ENCODE measurements around the gene DDX47.

DNA sequence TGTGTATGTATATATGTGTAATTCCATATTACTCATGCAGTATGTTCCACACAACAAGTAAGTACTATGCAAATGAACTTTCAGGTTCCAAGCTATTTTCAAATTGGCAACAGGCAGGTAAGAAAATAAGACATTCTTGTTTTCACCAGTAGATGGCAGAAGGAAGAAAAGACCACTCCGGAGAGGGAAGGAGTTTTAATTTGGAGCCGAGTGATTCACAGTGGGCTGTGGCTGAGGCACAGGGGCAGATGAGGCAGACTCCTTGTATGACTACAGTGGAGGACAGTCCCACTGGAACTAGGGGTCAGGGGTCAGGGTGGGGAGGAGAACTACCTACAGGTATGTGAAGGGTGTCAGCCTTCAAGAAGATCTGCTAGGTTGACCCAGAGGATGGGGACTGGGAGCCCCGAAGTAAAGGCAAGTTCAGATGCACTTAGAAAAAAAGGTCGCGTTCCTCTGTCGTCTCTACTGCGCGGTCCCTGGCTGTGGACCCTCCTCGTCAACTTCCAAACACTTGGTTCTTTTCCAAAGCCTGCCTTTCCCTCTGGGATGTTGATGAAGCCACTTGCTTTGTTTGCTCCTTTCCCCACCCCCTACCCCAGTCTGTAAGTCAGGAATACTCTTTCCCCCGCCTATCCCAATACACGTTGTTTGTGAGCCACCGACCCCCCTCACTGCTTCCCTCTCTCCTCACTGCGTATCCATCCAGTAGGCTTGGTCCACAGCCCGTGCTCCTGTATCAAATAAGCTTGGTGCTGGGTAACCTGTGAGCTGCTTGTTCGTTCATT lies 24.1 kb downstream of the DDX47 start:
- TF ChIP-seq, protein P1, sequence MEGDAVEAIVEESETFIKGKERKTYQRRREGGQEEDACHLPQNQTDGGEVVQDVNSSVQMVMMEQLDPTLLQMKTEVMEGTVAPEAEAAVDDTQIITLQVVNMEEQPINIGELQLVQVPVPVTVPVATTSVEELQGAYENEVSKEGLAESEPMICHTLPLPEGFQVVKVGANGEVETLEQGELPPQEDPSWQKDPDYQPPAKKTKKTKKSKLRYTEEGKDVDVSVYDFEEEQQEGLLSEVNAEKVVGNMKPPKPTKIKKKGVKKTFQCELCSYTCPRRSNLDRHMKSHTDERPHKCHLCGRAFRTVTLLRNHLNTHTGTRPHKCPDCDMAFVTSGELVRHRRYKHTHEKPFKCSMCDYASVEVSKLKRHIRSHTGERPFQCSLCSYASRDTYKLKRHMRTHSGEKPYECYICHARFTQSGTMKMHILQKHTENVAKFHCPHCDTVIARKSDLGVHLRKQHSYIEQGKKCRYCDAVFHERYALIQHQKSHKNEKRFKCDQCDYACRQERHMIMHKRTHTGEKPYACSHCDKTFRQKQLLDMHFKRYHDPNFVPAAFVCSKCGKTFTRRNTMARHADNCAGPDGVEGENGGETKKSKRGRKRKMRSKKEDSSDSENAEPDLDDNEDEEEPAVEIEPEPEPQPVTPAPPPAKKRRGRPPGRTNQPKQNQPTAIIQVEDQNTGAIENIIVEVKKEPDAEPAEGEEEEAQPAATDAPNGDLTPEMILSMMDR (conservative IDR thresholded peaks at IDR 0.05; ENCODE audit: low read length) = peak; percentile 80
- no peak for TF ChIP-seq EZH2phosphoT487 (IDR thresholded peaks at IDR 0.05; ENCODE audit: borderline replicate concordance, low read depth, low read length)

Measured in OCI-LY7 (cell line).